ENCODE data around the gene MYL5.

GRCh38 chr4:692771-693554 lies 18.6 kb downstream of the MYL5 start:
- no peak for TF ChIP-seq CTCF (IDR thresholded peaks at IDR 0.05)
- TF ChIP-seq POLR2A (IDR thresholded peaks at IDR 0.05) = no peak
